Cardiac muscle cell (in vitro differentiated cells and primary cell): Measurements from ENCODE around the gene APOBEC3H. TPM values are rescaled to one million over a fixed set of nuclear protein-coding genes. Genes with fewer than 3 reads are reported as not detected.

Source experiments
- DNase-seq, 2 donors: peaks; one replicate each; pipeline versions ENCODE4 v3.0.0 to v3.0.0-alpha.2; 2010 to 2017; ENCODE audit warnings: low read depth in 1 of 2, low spot score in 1 of 2
- H3K27ac ChIP-seq: fragments of 200-600 bp; sonication (generic); 2 replicates; pipeline ENCODE4 v1.5.1; 2016
- H3K27me3 ChIP-seq: fragments of 200-600 bp; sonication (generic); 2 replicates; pipeline ENCODE4 v1.6.0; 2016; ENCODE audit warnings: control low read depth
- H3K36me3 ChIP-seq: fragments of 200-600 bp; sonication (generic); 2 replicates; pipeline ENCODE4 v1.5.1; 2016; ENCODE audit warnings: control low read depth
- H3K4me1 ChIP-seq: fragments of 200-600 bp; sonication (generic); 2 replicates; pipeline ENCODE4 v1.8.1; 2017; ENCODE audit warnings: low read depth, mild to moderate bottlenecking, mixed run types
- H3K4me3 ChIP-seq: fragments of 200-600 bp; sonication (generic); 2 replicates; pipeline ENCODE4 v1.5.1; 2016; ENCODE audit warnings: mild to moderate bottlenecking
- H3K9me3 ChIP-seq: fragments of 200-600 bp; sonication (generic); 2 replicates; pipeline ENCODE4 v1.5.1; 2017; ENCODE audit warnings: low read depth, mild to moderate bottlenecking, control low read depth
- polyA plus RNA-seq: library from polyadenylated mRNA; unstranded; fragments of >200 nt; fragmentation: Nextera tagmentation; extraction: Ambion mirVana; gene quantifications from 2 replicates; pipeline ENCODE4 v1.2.1, GENCODE V29; 2016
- total RNA-seq: library from RNA; depleted of rRNA; stranded (reverse); fragments of >200 nt; gene quantifications from 2 replicates; pipeline ENCODE4 v1.2.3, GENCODE V29; 2016
- TF ChIP-seq, protein P1 (sequence below): IDR thresholded peaks from 2 replicates; pipeline ENCODE4 v1.5.1; 2012; ENCODE audit warnings: low read depth, mild to moderate bottlenecking, low read length

The APOBEC3H gene
- total and polyA plus RNA-seq, 2 experiments from 2014 or later: 0.57 to 0.97 TPM

DNA sequence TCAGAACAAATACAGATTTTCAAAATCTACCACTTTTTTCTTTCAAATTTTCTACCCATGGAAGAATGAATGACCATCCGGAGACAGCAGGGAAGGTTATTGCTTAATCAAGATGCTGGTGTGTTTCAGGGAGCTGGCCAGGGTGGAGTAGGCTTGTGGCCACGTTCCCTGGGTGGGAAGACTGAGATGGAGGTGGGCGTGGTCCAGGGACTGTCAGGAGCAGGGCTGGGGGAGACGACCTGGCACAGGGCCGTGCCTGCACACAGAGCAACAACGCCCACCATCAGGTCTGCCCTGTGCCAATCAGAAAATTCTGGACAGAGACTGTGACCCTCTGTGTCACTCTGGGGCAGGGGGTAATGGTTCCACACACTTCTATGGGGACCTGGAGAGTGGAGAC lies 7.1 kb upstream of the APOBEC3H start:
- no peaks in the 10 kb centered on the region for H3K9me3 ChIP-seq
- H3K4me3 ChIP-seq: no peak overlapping the region
- H3K27ac ChIP-seq: no peak overlapping the region
- TF ChIP-seq, protein P1, sequence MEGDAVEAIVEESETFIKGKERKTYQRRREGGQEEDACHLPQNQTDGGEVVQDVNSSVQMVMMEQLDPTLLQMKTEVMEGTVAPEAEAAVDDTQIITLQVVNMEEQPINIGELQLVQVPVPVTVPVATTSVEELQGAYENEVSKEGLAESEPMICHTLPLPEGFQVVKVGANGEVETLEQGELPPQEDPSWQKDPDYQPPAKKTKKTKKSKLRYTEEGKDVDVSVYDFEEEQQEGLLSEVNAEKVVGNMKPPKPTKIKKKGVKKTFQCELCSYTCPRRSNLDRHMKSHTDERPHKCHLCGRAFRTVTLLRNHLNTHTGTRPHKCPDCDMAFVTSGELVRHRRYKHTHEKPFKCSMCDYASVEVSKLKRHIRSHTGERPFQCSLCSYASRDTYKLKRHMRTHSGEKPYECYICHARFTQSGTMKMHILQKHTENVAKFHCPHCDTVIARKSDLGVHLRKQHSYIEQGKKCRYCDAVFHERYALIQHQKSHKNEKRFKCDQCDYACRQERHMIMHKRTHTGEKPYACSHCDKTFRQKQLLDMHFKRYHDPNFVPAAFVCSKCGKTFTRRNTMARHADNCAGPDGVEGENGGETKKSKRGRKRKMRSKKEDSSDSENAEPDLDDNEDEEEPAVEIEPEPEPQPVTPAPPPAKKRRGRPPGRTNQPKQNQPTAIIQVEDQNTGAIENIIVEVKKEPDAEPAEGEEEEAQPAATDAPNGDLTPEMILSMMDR: no peak
- peaks cover 7% of the 10 kb centered on the region for H3K4me1 ChIP-seq
- no peaks in the 10 kb centered on the region for H3K36me3 ChIP-seq
- no peaks in the 10 kb centered on the region for H3K27me3 ChIP-seq
- DNase-seq: no peak

- no peaks in the 10 kb centered on the region for H3K9me3 ChIP-seq
- TF ChIP-seq, protein P1: no peak
- no peaks in the 10 kb centered on the region for H3K27me3 ChIP-seq
- no peak overlapping the region for H3K27ac ChIP-seq
- H3K36me3 ChIP-seq: no peaks in the 10 kb centered on the region
- peaks cover 7% of the 10 kb centered on the region for H3K4me1 ChIP-seq
- no peak overlapping the region for H3K4me3 ChIP-seq
- no peak for DNase-seq
Measured at GRCh38 chr22:39090426-39091064, 6.5 kb upstream of the APOBEC3H start.

GRCh38 chr22:39091126-39092081 lies 5.6 kb upstream of the APOBEC3H start:
- Histone ChIP-seq H3K4me3 (no peak overlapping the region), H3K27me3 (no peaks in the 10 kb centered on the region), H3K27ac (no peak overlapping the region), H3K9me3 (no peaks in the 10 kb centered on the region), H3K4me1 (peaks cover 7% of the 10 kb centered on the region), H3K36me3 (no peaks in the 10 kb centered on the region)
- TF ChIP-seq, protein P1: no peak
- DNase-seq: no peak

GRCh38 chr22:39092111-39092862 lies 4.8 kb upstream of the APOBEC3H start:
- H3K9me3 ChIP-seq: no peaks in the 10 kb centered on the region
- DNase-seq: no peak
- peaks cover 12% of the 10 kb centered on the region for H3K4me1 ChIP-seq
- TF ChIP-seq, protein P1: no peak
- no peak overlapping the region for H3K4me3 ChIP-seq
- H3K36me3 ChIP-seq: no peaks in the 10 kb centered on the region
- H3K27ac ChIP-seq: no peak overlapping the region
- H3K27me3 ChIP-seq: no peaks in the 10 kb centered on the region

DNA sequence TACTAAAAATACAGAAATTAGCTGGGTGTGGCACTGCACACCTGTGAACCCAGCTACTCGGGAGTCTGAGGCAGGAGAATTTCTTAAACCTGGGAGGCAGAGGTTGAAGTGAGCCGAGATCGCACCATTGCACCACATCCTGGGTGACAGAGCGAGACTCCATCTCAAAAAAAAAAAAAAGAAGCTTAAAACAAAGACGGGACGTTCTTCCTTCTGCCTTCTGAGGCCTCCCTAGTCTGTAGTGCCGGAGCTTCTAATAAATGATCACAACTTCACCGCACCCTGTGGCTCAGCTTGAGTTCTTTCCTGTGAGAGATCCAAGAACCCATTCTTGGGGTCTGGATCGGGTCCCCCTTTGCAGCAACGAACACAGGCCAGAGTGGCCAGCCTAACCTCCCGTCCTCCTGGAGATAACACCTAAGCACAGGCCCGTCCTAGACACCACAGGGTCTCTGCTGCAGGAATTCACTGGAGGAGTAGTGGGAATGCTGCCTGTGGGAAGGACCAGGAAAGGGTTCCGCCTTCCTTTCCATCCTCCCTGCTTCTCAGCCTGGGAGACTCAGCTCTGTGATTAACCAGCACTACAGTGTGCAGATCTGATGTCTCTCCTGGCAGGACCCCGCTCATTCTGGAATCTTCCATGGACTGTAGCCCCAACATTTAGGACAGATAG lies 2.2 kb upstream of the APOBEC3H start:
- TF ChIP-seq, protein P1: no peak
- H3K27ac ChIP-seq: no peak overlapping the region
- H3K9me3 ChIP-seq: no peaks in the 10 kb centered on the region
- no peak overlapping the region for H3K4me3 ChIP-seq
- no peak for DNase-seq
- H3K27me3 ChIP-seq: no peaks in the 10 kb centered on the region
- peaks cover 11% of the 10 kb centered on the region for H3K4me1 ChIP-seq
- H3K36me3 ChIP-seq: no peaks in the 10 kb centered on the region
